GM13976 (cell line): ENCODE measurements around the gene BCL2L14.

ENCODE experiments used
- DNase-seq: peaks from one replicate; pipeline ENCODE4 v3.0.0; 2012; ENCODE audit warnings: low spot score
- CTCF ChIP-seq: IDR thresholded peaks from 2 replicates; pipeline ENCODE4 v1.5.1; 2012; ENCODE audit warnings: borderline replicate concordance, mild to moderate bottlenecking; ENCODE audit not compliant: insufficient read depth; ENCODE audit errors: extremely low read depth, missing control alignments, control extremely low read depth
- in situ Hi-C: fragments of 300-500 bp; cut with MboI; formaldehyde crosslinking; loops from one replicate; pipeline ENCODE4 v1.12.0; 2022; ENCODE audit warnings: low sequenced_read_pairs, mixed read lengths, inconsistent platforms; ENCODE audit not compliant: unreplicated experiment

Gene BCL2L14

DNA sequence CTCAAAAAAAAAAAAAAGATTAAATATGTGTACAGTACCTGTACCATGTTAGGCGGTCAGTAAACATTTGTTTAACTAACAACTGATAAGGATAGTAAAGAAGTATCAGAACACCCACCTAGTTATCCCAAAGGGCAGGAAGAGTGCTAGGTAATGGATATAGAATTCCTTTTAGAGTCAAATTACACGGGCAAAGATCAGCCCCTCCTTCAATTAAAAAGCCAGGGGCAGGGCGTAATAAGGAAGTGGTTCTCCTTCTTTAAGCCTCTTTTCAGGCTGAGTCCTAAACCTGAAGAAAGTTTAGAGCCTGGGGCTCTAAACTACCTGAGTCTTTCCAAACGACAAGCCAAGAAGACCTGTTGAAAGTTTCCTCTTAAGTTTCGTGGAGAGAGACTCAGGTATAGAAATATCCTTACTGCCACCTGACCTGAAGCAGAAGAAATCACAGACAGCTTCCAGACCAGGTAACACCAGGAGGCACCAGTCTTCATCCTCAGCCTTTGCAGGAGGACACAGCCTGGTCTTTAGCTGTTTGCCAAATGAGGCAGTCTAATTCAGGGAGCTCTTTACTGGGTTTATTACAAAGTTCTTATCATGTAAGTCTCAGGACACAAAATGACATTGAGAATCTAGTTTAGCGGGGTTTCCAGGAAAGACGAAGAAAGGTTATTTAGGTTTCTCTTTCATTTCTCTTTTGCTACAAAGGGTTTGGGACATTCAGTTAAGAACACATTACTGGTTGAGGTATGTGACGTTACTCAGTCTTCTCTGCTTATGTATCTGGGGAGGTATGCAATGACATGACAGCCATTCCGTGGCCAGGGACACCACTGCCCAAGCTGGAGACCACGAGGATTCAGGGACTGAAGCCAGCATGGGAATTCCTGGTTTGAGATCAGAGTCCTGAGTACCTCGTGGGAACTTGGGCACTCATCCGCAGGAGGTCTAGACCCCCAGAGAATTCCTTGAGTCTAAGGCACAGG lies at the start of gene BCL2L14:
Gene BCL2L14 (plus strand): TSS at position 266 of the 983 bp plus-strand sequence. CDS start 8,367 bp downstream, outside the sequence.
- TF ChIP-seq CTCF = no peak
- in situ Hi-C loops = no loop called here
- peak; percentile 69 for DNase-seq

DNA sequence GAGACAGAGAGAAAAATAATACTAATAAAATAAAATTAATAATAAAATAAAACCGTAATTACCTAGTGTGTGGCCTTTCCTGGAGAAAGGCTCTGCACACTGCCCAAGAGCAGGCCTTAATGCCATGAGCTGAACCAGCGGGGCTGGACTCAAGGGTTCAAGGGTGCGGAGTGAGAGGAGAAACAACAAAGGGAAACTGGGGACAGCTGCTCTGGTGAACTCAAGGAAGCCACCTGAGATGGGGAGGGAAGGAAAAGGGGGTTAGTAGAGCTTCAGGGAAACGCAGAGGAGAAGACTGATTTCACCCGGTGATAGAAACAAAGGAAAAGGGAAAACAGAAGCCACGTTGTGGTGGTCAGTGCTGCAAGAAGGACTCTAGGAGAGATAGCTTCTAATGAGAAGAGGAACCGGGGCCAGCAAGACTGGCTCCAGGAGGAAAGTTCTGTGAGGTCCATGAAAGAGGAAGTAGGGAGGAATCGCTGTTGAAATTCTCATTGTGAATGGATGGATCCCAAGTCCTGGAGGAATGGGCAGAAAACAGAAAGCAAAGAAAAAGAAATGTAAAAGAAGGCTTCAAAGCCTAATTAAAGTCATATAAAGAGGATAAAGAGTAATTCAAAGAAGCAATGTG lies 48.3 kb upstream of the BCL2L14 start:
- in situ Hi-C loops = no loop called here
- no peak for DNase-seq
- TF ChIP-seq CTCF = no peak

- in situ Hi-C loops = no loop called here
- DNase-seq = no peak
- TF ChIP-seq CTCF = no peak
Observed at GRCh38 chr12:12023456-12023855, 47.3 kb upstream of the BCL2L14 start.

- in situ Hi-C loops = no loop called here
Observed at GRCh38 chr12:12024911-12025682, 45.6 kb upstream of the BCL2L14 start.

DNA sequence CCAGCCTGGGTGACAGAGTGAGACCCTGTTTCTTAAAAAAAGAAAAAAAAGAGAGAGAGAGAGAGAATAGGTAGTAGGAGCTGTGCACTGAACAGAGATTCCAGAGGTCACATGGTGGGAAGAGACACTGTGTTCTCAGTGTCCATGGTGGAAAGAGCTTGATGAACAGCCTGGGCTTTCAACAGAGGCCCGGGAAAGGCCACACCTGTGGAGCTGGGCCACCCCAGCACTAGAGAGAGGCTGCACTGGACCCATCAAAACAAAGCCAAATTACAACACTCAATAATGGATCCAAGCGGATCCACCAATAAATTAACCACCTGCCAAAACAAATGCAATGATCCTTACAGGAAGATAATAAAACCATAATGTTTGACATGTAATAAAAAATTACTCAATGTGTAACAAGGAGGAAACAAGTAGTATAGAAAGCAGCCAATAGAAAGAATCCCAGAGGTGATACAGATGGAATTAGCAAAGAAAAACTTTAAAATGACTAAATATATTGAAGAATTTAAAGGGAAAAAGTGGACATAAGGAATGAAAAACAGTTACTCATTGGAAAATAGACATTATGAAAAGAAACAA lies 44.8 kb upstream of the BCL2L14 start:
- DNase-seq = no peak
- in situ Hi-C loops = no loop called here

More at GRCh38 chr12:12024911-12025682, 45.6 kb upstream of the BCL2L14 start:
- TF ChIP-seq CTCF = no peak
- DNase-seq = peak; percentile 50

More for the DNA sequence above, 44.8 kb upstream of the BCL2L14 start:
- no peak for TF ChIP-seq CTCF
